Fibroblast of skin of scalp (primary cell): ENCODE measurements around the gene DYTN.

Experiments used
- DNase-seq: peaks from one replicate; pipeline ENCODE4 v3.0.0-alpha.2; 2013

Gene DYTN

DNA sequence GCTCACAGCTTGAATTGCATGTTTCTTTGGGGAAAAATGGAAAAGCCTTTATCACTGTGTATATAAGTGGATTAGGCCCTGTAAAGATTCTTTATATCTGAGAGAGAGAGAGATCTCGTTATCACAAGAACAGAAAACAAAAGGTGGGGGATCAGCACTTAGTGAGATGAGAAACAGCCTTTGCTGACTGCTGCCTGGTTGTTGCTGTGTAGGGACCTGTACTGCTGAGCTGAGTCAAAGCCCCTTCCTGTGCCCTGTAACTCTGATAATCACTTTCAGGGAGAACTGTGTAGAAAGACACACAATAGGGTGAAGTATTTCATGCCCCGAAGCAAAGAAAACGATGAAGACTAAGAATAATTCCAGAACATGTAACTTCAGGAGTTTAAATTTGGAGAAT, 106.5 kb downstream of the DYTN start:
- DNase-seq: no peak

DNA sequence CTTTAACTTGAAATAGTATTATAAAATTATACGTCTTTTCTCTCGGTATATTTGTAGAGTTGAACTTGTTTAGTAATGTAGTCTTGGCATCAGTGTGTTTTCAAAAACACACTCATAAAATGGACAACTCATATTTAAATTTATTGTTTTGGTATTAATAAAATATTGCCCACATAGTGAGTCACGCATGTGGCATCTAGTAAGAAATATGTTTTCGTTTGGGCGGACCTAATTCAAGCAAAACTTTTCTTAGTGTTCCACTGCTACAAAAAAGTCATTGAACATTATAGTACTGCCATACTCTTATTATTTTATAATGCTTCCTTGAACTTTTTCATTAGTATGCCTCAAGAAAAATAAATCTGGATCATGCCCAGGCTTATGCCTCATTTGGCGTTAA, 107.0 kb downstream of the DYTN start:
- no peak for DNase-seq

- DNase-seq: no peak
Measured at GRCh38 chr2:206610451-206610850, 107.7 kb downstream of the DYTN start.

GRCh38 chr2:206603243-206603642, 115.0 kb downstream of the DYTN start:
- no peak for DNase-seq
